Cerebellar nuclear complex (tissue), 1 donor: ENCODE measurements around the gene DGKI.

Experiments
- DNase-seq, 2 experiments: peaks; one replicate each; lab custom pipeline; 2025; lab: John Stamatoyannopoulos, UW

The DGKI gene

DNA sequence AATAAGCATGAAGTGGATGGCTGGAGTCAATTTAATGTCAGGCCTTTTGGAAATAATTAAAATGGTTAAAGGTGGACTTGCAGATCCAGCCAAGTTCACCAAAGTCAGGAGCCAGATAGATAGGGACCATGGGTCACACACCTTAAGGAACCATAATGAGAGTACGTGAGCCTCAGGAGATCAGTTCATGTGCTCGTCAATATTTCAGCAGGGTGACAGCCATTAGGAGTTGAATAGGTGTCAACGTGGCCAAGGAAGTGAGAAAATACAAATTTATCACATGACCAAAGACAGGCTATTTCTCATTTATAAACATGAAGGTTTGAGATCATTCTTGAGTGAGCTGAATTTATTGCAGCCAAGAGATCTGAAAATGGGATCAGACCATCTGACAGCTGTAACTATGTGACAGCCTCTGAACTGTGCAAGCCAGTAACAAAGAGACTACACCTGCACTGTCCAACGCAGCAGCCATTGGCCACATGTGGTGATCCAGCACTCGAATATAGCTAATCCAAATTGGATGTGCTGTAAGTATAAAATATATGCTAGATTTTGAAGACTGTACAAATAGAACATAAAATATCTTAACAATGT, 253.6 kb downstream of the DGKI start:
- no peak for DNase-seq

DNA sequence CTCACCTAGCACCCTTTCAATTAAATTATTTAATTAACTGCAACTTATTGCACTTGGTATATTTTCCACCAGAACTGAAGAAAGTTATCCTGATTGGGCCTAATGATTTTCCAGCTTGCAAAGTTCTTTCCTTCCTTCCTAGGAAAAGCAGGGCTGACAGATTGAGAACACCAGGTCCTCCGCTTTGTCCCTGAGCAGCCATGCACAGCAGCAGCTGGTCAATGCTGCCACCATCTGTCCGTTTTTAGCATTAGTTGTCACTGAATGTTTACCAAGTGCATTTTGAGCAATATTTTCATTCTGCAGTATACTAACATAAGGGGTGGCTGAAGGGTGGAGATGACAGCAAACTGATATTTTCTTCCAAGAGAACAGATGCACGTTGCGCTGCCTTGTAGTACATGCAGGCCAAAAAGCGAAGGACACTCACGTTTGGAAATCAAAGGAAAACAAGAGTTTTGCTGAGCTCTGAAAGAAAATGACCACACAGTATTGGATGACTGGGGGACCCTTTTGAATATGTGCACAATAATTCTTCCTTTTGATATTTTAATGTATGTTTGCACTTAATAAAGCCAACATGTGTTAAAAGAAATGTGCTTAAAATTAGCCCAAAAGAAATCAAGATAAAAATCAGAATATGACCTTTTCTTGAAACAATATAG, 254.4 kb downstream of the DGKI start:
- peak; percentile 41 to 69 for DNase-seq

DNA sequence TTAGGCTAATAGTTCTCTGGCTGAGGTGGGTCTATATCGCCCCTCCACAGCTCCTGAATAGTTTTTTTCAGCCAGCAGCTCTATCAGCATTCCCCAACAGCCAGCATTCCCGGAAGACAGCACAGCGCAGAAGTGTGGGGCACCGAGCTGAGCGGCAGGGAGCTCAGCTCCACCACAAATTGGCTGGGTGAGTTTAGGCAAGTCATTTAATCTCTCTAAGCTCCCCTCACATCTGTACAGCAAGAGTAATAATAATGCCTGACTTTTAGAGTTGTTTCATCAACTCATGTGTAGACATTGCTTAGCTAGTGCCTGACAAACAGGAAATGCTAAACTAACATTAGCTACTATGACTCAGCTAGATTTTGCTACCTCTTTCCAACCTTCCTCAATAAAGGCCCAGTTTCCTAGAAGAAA, 255.3 kb downstream of the DGKI start:
- no peak for DNase-seq

DNA sequence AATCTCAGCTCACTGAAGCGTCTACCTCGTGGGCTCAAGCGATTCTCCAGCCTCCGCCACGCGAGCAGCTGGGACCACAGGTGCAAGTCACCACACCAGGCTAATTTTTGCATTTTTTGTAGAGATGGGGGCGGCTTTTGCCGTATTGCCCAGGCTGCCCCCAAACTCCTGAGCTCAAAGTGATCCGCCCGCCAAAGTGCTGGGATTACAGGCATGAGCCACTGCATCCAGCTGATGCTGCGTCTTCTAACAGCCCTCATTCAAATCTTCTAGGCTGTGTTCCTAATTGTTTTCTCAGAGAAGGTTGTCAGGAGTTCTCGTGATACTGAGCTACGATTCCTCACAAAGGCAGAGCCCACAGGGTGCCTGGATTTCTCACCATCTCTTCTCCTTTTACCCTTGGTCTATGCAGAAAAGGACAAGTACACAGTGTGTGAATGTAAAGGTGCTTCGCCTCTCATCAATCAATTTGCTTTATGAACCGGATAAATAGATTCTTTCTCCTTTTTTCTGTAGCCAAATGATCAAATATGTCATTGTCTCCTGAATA, 255.9 kb downstream of the DGKI start:
- no peak for DNase-seq

DNA sequence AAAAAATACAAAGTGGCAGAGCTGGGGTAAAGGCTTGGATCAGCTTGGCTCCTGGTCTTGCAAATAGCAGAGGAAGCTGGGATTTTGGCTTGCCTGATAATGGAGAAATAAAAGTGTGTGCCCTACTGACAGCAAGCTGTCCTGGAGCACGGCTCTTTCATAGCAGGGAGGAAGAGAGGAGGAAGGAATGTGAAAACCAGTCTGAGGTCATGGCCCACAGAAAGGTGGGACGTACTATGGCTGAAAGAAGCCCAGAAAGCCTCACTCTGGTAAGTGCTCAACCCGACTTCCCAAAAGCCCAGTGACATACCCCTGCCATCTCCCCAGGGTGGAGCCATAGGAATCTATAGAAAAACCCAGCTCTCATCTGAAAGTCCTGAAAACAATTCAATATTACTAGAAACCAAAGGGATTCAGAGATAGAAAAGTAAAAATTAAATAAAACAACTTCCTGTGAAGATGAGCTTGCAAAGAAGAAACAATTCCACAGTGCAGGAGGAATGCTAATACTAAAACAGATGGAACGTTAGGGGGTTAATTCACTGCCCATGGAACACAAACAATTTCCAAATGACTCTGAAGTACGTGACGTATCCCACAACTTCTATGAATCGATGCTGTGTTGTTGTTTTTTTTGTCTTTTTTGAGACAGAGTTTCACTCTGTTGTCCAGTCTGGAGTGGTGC, 256.6 kb downstream of the DGKI start:
- no peak for DNase-seq

DNA sequence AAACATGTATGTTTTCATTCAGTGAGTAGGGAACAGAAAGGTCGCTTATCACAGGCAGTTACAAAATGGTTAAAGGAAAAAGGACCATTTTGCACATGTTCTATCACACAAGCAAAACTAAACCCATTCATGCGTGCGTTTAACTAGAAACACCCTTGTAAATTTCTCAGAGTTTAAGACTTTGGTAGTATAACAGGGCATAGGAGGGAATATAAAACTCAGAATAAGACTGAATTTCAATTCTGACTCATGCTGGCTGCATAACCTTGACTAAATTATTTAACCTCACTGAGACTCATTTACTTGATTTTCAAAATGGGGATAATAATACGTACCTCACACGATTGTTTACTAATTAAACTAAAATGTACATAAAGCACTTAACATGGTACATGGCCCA, 259.4 kb downstream of the DGKI start:
- no peak for DNase-seq

DNA sequence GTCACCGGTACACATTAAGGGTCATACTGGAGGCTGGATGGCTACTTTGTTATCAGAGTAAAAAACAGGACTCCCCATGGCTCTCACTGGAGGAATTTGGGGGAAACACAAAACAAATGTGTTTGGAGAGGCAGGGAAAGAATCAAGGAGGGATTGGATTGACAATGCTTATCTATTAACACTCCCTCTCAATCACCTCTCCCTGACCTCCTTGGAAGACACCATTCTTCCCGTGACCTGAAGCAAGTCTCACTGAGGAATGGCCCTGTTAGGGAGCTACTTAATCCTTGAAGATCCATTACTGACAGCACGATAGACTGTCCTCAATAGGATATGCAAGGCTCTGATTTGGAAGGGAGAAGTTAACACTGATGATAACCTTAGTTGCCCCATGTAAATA, 261.2 kb downstream of the DGKI start:
- no peak for DNase-seq

DNA sequence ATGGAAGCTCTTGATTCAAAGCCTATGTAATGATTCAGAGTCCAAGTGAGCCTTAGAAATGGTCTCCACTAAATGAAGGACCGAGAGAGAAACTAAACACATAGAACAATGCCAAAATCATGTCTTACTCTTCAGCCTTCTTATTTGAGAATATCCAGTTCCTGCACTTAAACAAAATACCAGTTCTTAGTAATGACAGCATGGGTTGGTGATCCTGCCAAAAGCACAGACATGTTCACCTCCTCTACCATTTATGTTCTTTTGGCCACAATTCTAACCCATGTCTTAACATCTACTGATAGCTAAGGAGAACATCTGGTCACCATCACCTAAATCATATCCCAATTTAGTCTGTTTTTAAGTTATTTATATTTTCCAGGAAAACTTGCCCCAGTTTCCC, 263.6 kb downstream of the DGKI start:
- DNase-seq = no peak

DNA sequence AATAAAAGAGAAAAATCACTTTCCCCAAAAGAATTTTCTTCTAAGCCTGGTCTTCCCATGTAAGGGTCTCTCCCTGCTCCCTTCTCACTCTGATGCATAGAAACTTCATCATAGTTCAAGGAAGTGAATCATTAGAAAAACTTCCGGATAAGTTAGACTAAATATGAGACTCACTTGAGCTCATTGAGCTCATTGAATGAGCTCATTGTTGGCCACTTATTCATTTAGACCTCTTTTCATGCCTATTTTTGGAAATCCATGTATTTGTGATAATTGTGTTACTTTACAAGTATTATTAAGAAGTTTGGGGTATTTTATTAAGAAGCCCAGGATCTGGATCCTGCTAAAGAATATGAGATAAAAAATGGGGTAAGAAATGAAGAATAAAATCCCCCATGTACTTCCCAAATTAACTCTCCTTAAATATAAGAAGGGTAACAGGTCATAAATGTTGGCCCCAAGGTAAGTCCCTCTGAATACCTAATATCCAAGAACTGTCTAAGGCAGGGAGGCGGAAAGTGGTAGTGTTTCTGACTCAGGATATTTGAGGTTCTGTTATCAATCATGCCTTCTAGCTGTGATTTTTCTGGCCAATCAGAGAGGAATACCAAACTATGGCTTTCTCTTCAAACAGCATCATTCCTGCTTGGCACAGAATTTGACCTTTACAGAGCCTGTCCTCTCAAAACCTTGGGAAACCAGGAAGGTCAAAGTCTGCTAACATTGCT, 266.7 kb downstream of the DGKI start:
- no peak for DNase-seq

DNA sequence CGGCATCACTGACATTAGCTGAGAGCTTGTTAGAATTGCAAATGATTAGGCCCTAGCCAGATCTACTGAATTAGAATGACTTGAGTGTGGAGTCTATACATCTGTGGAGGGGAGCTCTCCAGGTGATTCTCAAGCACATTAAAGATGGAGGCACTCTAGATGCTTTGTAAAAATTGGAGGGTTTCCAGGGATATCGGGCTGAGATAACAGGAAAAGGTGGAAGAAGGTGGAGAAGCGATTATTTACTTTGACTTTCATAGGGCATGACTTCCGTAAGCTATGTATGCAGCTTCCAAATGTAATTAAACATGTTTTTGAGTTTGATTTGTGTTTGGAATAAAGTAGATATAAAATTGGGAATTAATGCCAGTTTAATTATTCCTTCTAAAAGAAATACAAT, 268.2 kb downstream of the DGKI start:
- DNase-seq = no peak

DNA sequence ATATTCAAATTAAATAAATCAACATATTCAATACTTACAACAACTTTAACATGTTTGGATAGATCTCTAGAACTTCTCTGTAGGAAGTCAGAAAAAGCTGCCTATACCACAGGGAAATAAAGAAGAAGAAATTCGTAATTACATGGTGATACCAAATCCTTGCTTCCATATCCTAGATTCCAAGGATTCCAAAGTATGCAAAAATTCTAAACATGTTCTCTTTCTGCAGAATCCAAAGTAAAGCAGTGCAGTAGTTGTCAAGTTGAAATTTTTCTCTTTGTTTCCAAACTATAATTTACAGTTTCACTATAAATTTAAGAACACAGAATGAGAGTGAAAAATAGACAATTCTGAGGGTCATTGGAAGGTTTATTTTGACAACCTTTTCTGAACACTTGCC, 269.6 kb downstream of the DGKI start:
- DNase-seq = no peak

DNA sequence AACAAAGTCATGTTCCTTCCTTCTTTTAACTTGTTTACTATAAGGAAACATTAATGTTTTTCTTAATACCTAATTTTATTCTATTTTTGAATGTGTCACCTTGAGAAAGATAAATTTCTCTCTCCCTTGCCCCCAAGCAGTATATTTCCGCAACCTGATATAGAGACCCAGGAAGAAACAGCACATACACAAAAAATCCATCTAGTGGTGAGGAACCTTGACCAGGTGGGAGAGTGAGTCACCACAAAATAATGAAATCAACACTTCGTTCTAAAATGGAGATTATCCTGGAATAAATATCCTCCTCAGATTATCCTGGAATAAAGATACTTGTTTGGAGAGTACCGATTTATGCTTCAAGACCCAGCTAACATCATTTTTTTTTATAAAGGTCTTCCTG, 270.3 kb downstream of the DGKI start:
- no peak for DNase-seq

DNA sequence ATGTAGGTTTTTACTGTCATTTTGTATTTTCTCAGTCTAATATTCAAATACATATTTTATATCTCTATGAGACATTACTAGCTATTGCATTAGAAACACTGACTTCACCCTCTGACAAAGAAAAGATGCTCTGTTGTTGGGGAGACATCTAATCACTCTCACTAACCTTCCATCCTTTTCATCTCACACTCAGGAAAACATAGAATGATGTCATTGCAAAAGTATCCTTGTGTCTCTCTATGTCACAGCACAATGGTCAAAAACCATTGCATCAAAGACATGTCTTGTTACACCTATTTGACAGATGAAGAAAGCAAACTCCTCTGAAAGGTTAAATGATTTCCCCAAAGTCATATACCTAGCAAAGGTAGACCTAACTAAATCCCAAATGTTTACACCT, 272.0 kb downstream of the DGKI start:
- DNase-seq = no peak

DNA sequence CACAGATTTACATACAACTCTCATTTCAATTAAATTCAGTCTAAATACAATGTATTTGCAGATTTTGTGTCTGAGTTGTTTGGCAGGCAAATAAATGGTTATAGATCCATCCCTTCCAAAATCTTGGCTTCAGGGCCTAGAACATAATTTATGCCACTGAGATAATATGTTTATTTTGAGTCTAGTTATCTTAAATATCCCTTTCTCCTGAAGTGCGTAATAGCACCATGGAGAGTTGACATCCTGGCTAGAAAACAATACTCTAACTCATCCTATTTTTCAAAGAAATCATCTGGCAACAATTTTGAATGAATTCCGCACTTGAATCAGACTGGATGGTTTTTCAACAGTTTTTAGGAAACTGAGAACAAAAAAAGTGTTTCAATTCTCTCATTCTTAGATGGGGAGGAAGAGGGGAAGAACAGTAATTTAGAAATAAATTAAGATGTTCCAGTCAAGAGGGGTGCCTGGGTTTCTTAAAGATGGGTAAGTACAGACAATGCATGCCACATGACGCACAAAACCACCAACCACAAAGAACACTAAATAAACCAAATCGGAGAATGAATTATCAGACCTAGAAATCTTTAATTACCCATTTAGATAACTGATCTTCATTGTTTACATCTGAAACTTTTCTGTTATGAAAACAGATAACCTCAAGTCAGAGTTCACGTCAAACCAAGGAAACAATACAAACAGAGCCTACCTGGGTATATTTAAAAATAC, 274.6 kb downstream of the DGKI start:
- DNase-seq = no peak

DNA sequence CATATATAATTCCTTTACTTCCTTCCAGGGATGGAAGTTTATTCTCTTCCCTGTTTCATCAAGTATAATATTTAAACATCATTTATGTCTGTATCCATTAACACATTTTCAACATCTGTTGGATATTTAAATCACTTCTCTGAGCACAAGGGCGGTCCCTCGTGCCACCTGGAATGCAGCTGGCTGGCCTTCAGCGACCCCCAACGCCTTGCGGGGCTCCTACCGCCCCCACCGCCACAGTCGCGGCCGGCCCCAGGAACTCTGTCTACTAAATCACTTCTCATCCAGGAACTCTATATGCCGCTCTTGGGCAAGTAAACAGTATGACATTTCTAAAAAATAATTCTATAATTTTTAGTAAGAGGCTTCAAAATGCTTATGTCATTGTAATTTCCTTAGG, 282.1 kb downstream of the DGKI start:
- DNase-seq = no peak

DNA sequence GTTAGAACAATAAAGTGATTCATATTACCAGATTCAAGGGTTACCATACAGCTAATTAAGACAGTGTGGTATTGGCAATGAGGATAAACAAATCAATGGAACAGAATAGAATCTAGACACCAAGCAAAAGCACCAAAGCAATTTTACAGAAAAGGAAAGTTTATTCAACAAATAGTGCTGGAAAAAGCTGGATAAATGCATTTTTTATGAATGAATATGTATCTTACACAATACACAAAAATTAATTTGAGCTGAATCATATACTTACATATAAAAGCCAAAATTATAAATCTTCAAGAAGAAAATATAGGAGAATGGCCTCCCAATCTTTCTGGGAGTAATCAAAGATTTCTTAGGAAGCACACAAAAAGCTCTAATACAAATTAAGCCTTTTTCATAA, 282.8 kb downstream of the DGKI start:
- DNase-seq = no peak

DNA sequence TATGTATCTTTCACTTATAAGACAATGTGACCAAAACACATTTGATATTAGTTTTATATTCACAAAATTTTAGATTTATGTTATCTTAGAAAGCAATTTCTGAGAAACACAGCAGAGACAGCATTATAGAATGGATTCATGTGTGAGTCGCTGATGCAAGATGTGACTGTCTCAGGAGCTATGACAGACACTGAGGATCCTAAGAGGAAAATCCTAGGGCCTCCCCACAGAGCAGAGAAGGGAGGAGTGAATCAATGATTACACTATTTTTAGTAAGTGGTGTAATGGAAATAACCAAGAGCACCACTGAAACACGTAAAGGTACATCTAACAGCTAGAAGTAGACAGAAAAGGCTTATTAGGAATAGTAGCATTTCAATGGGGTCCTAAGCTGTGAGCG, 299.3 kb downstream of the DGKI start:
- no peak for DNase-seq

DNA sequence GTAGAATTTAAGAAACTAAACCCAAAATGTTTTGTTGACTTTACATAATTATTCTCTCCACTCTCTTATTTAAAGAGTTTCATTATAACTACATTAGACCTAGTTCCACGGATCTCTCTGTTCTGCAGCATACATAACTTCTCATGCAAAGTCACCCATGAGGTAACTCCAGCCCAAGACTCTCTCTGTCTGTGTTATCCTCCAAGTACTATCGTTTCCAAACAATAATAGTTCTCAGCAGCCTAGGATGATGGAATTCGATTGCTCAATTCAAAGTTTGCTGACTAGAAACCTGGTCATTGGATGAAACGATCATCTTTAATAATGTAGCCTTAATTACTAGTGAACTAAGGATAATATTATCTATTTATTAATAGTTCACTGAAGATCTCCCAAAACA, 300.1 kb downstream of the DGKI start:
- no peak for DNase-seq

DNA sequence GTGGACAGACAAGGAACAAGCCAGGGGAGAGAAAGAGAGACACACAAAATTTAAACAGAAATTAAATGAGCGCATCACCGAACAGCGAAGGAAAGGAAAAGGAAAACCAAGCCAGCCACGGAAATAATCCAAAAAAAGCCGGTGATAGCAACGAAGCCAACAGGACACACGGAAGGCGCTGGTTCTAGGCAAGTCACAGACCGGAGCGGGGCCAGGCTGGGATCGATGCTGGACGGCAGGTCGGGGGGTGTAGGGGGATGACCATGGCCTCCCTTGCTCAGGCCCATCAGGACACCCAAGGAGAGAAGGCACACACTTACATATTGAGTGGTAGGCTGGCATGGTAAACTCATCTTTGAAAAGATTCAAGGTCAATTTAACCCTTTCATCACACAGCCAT, 300.8 kb downstream of the DGKI start:
- DNase-seq = no peak

DNA sequence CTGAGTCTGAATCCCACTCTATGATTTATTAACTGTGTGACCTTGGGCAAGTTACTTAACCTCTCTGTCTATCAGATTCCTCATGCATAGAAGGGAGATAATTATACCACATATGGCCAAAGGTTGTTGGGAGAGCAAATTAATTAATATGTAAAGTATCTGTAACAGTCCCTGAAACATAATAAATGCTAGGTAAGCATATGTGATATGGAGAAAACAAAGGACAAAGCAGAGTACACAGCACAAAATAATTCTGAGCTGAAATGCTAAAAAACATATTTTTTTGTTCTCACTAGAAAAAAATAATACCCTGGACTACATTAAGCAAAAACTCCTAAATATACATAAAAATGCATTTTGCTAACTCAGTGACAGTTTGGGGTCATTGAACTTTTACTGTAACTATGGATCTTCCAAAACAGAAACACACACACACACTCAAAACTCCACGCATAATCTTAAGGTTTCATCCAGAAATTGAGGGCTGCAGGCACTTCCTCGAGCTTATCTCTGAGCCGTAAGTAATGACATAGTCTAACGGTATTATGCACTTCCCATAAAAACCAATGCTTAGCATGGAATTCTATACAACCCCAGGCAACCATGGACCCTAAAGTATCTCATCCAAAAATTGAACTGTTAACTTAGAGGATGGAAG, 301.6 kb downstream of the DGKI start:
- no peak for DNase-seq

DNA sequence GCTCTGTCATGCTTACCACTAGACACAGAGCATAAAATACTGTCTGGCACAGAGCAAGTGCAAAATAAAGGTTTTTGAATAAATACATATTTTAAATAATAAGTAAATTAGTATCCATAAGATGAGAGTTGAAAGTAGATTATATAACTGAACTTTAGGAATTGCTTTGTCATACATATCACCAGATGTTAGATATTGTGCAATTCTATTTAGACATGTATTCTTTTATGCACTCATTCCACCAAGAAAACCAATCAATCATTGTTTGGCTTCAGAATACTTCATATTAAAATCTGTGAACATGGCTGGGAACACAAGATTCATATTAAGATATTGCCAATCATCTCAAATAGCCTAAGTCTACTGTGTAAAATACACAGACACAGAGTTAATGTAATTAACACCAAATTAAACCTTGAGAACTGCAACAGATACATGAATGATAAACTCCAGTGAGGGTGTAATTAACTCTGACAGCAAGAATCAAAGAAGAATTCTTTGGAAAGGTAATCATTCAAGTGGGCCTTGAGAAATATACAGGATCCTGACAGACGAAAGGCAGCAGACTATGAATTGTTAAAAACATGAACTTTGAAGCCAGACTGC, 302.2 kb downstream of the DGKI start:
- no peak for DNase-seq
